ENCODE measurements around the gene ACSM3. TPM values are rescaled to one million over a fixed set of nuclear protein-coding genes. Genes with fewer than 3 reads are reported as not detected.

The ACSM3 gene
- polyA plus RNA-seq, 1 of the 3 experiments (the other 2 are of a cell fraction), result 0.44 TPM

GRCh38 chr16:20760346-20760745 lies 3.5 kb upstream of the ACSM3 start:
- TF ChIP-seq NRF1 (IDR thresholded peaks at IDR 0.05; ENCODE audit: low read depth, low read length), result no peak
- no peak for TF ChIP-seq PBX3 (IDR thresholded peaks at IDR 0.05)
- TF ChIP-seq SIN3A (IDR thresholded peaks at IDR 0.05; ENCODE audit: borderline replicate concordance, low read depth, low read length), result no peak
- no peak for TF ChIP-seq USF1 (IDR thresholded peaks at IDR 0.05; ENCODE audit: borderline replicate concordance, low read depth)
- TF ChIP-seq SMC3 (IDR thresholded peaks at IDR 0.05; ENCODE audit: low read depth, low read length), result no peak
- no peak for TF ChIP-seq REST (IDR thresholded peaks at IDR 0.05; ENCODE audit: low read depth, low read length)
- no peak for TF ChIP-seq YY1 (IDR thresholded peaks at IDR 0.05; ENCODE audit: low read depth)
- no peak for TF ChIP-seq FOXJ3 (CRISPR knock-in tag; IDR thresholded peaks at IDR 0.05)
- TF ChIP-seq TCF12 (IDR thresholded peaks at IDR 0.05), result no peak
- no peak for TF ChIP-seq MXI1 (IDR thresholded peaks at IDR 0.05; ENCODE audit: low read depth, low read length)
- no peak for TF ChIP-seq JUND (IDR thresholded peaks at IDR 0.05)
- TF ChIP-seq CHD2 (IDR thresholded peaks at IDR 0.05; ENCODE audit: low read length, partially characterized antibody), result no peak
- TF ChIP-seq GABPA (IDR thresholded peaks at IDR 0.05; ENCODE audit: low read depth), result no peak
- no peak for TF ChIP-seq CTCF (IDR thresholded peaks at IDR 0.05)
- no peak for TF ChIP-seq USF2 (IDR thresholded peaks at IDR 0.05; ENCODE audit: borderline replicate concordance, low read depth, low read length)
- TF ChIP-seq RAD21 (IDR thresholded peaks at IDR 0.05; ENCODE audit: low read length), result no peak
- TF ChIP-seq ELF1 (IDR thresholded peaks at IDR 0.05), result no peak
- TF ChIP-seq ZBTB33 (IDR thresholded peaks at IDR 0.05; ENCODE audit: borderline replicate concordance, low read depth), result no peak
- no peak for TF ChIP-seq EP300 (IDR thresholded peaks at IDR 0.05; ENCODE audit: borderline replicate concordance in 1 of 2, low read depth in 1 of 2, low read length in 1 of 2)
- TF ChIP-seq MEF2A (IDR thresholded peaks at IDR 0.05; ENCODE audit: borderline replicate concordance, low read depth), result no peak
- Histone ChIP-seq H3K4me1 (ENCODE audit: control insufficient read depth in 1 of 2, insufficient read depth in 2 of 2, low read depth in 1 of 2, low read length in 1 of 2) (no peaks in the 10 kb centered on the region), H3K4me3 (ENCODE audit: low read depth in 2 of 2, low read length in 1 of 2) (no peak overlapping the region), H3K9me3 (no peaks in the 10 kb centered on the region), H3K27ac (ENCODE audit: low read depth in 2 of 2, low read length in 1 of 2) (no peak overlapping the region), H3K36me3 (replicated peaks in 1 of 2; ENCODE audit: control insufficient read depth in 1 of 2, insufficient read depth in 2 of 2, low read length in 1 of 2) (no peaks in the 10 kb centered on the region), H3K9me2 (no peaks in the 10 kb centered on the region), H4K20me1 (ENCODE audit: insufficient read depth) (no peaks in the 10 kb centered on the region), H3F3A (replicated peaks; ENCODE audit: insufficient read depth) (no peaks in the 10 kb centered on the region), H3K9ac (no peak overlapping the region), H3K79me2 (ENCODE audit: insufficient read depth) (no peaks in the 10 kb centered on the region), H2AFZ (ENCODE audit: low read depth) (no peak overlapping the region), H3K4me2 (no peak overlapping the region), H3K27me3 (ENCODE audit: insufficient read depth) (no peaks in the 10 kb centered on the region)
- WGBS (ENCODE audit: low lambda C conversion rate), result 43% methylated on average over 2 of the region's 2 CpGs
- POLR2A ChIA-PET, result no interaction called here
- no peak for DNase-seq
- CTCF ChIA-PET, result interaction anchor here (0.6 kb wide), 1 partner anchor 437 kb away, joined by 3 read pairs; no protein-coding TSS in a partner anchor
